Endodermal cell (in vitro differentiated cells): ENCODE measurements around the gene PXDN. TPM values are rescaled to one million over a fixed set of nuclear protein-coding genes. Genes with fewer than 3 reads are reported as not detected.

Source experiments
- DNase-seq: peaks from one replicate; pipeline ENCODE4 v3.0.0-alpha.2; 2017
- H3K27ac ChIP-seq: 2 replicates; pipeline ENCODE4 v1.5.1; 2013; ENCODE audit warnings: mild to moderate bottlenecking, low read depth, low read length, moderate library complexity
- H3K27me3 ChIP-seq: 2 replicates; pipeline ENCODE4 v1.6.1; 2013; ENCODE audit warnings: mild to moderate bottlenecking, low read length, moderate library complexity; ENCODE audit not compliant: insufficient read depth, control insufficient read depth, poor library complexity, severe bottlenecking
- H3K36me3 ChIP-seq: 2 replicates; pipeline ENCODE4 v1.7.0; 2013; ENCODE audit warnings: mild to moderate bottlenecking, low read length, moderate library complexity; ENCODE audit not compliant: control insufficient read depth, insufficient read depth
- H3K4me1 ChIP-seq: one replicate; pipeline ENCODE4 v1.7.0; 2013; ENCODE audit warnings: low read length; ENCODE audit not compliant: control insufficient read depth, insufficient read depth
- H3K4me3 ChIP-seq: 2 replicates; pipeline ENCODE4 v1.5.1; 2013; ENCODE audit warnings: mild to moderate bottlenecking, low read length, moderate library complexity
- H3K9ac ChIP-seq: 2 replicates; pipeline ENCODE4 v1.6.1; 2013; ENCODE audit warnings: mild to moderate bottlenecking, low read length, moderate library complexity; ENCODE audit not compliant: poor library complexity, severe bottlenecking; ENCODE audit errors: extremely low read depth
- H3K9me3 ChIP-seq: 2 replicates; pipeline ENCODE4 v1.6.1; 2013; ENCODE audit warnings: mild to moderate bottlenecking, low read length, moderate library complexity; ENCODE audit not compliant: control insufficient read depth
- H3K27ac Mint-ChIP-seq: 2 replicates; pipeline ENCODE4 v1.8.0; 2020; ENCODE audit warnings: mixed read lengths
- H3K27me3 Mint-ChIP-seq: 2 replicates; pipeline ENCODE4 v1.8.0; 2021; ENCODE audit warnings: mild to moderate bottlenecking, mixed read lengths; ENCODE audit not compliant: insufficient read depth
- H3K36me3 Mint-ChIP-seq: 2 replicates; pipeline ENCODE4 v1.8.0; 2020; ENCODE audit warnings: low read depth, mixed read lengths
- H3K4me1 Mint-ChIP-seq: 2 replicates; pipeline ENCODE4 v1.8.0; 2020; ENCODE audit warnings: mixed read lengths
- H3K4me3 Mint-ChIP-seq: 2 replicates; pipeline ENCODE4 v1.8.0; 2020; ENCODE audit warnings: mild to moderate bottlenecking, moderate library complexity, mixed read lengths
- H3K9me3 Mint-ChIP-seq: 2 replicates; pipeline ENCODE4 v1.8.0; 2020; ENCODE audit warnings: mild to moderate bottlenecking, mixed read lengths
- WGBS, 2 experiments: methylation state at CpG; one replicate each; pipeline versions ENCODE4 v1.1.5 to v1.1.7; 2013; ENCODE audit warnings: missing lambda C conversion rate in 2 of 2, mixed read lengths in 1 of 2; ENCODE audit not compliant: insufficient coverage in 1 of 2, insufficient read length in 1 of 2; 5-methylcytosine and 5-hydroxymethylcytosine counted together
- total RNA-seq, 2 donors: library from RNA; stranded (reverse); fragmentation: NEBNext Ultra II Directional in 1 of 2; extraction: Animal tissue kit (Norgen Biotek cat#: 25700) in 1 of 2; gene quantifications; 2 replicates in 1 of 2; 3 replicates in 1 of 2; pipeline ENCODE4 v1.2.1, GENCODE V29; 2021
- TF ChIP-seq, protein P1 (sequence below): fragments of 200-600 bp; sonication (generic); conservative IDR thresholded peaks from 2 replicates; pipeline ENCODE4 v1.5.0; 2021; ENCODE audit warnings: antibody characterized with exemption, mild to moderate bottlenecking

PXDN gene
- total RNA-seq, 2 donors from 2014 or later = 212 to 247 TPM

GRCh38 chr2:1645761-1646476 lies 98.4 kb downstream of the PXDN start:
- no peaks in the 10 kb centered on the region for H3K9me3 Mint-ChIP-seq
- TF ChIP-seq, protein P1, sequence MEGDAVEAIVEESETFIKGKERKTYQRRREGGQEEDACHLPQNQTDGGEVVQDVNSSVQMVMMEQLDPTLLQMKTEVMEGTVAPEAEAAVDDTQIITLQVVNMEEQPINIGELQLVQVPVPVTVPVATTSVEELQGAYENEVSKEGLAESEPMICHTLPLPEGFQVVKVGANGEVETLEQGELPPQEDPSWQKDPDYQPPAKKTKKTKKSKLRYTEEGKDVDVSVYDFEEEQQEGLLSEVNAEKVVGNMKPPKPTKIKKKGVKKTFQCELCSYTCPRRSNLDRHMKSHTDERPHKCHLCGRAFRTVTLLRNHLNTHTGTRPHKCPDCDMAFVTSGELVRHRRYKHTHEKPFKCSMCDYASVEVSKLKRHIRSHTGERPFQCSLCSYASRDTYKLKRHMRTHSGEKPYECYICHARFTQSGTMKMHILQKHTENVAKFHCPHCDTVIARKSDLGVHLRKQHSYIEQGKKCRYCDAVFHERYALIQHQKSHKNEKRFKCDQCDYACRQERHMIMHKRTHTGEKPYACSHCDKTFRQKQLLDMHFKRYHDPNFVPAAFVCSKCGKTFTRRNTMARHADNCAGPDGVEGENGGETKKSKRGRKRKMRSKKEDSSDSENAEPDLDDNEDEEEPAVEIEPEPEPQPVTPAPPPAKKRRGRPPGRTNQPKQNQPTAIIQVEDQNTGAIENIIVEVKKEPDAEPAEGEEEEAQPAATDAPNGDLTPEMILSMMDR = no peak
- Histone ChIP-seq H3K9me3 (no peaks in the 10 kb centered on the region), H3K27me3 (no peaks in the 10 kb centered on the region), H3K4me1 (peaks cover 3% of the 10 kb centered on the region), H3K4me3 (no peak overlapping the region), H3K9ac (no peak overlapping the region), H3K27ac (no peak overlapping the region), H3K36me3 (peaks cover 53% of the 10 kb centered on the region)
- no peak overlapping the region for H3K27ac Mint-ChIP-seq
- no peak overlapping the region for H3K4me3 Mint-ChIP-seq
- H3K27me3 Mint-ChIP-seq = no peaks in the 10 kb centered on the region
- DNase-seq = peak; percentile 55
- H3K36me3 Mint-ChIP-seq = peaks cover 70% of the 10 kb centered on the region
- H3K4me1 Mint-ChIP-seq = peaks cover 13% of the 10 kb centered on the region
- WGBS, 2 experiments = 95% methylated on average over 17 to 19 of the region's 19 CpGs

DNA sequence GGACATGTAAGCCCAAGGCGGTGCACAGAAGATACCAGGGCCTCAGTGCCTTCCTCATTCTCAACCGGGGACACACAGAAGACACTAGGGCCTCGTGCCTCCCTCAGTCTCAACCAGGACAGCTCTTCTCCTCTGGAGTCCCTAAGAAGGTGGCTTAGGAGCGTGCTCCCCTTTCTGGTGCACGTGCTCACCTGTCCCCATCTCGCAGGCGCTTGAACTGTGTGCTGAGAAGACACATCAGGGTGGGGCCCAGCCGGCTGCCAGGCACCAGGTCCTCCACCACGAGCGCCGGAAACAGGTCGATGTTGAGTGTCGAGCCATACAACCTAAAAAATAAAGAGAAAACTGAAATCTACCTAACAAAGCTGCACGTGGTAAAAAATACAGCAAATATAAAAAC lies 99.9 kb downstream of the PXDN start:
- WGBS, 2 experiments = 94 to 99% methylated on average over 14 of the region's 14 CpGs
- Mint-ChIP-seq H3K4me1 (peaks cover 13% of the 10 kb centered on the region), H3K27ac (no peak overlapping the region), H3K36me3 (peaks cover 60% of the 10 kb centered on the region), H3K4me3 (no peak overlapping the region), H3K27me3 (no peaks in the 10 kb centered on the region), H3K9me3 (no peaks in the 10 kb centered on the region)
- H3K36me3 ChIP-seq = peaks cover 61% of the 10 kb centered on the region
- no peak overlapping the region for H3K4me3 ChIP-seq
- no peaks in the 10 kb centered on the region for H3K27me3 ChIP-seq
- no peak overlapping the region for H3K9ac ChIP-seq
- H3K9me3 ChIP-seq = no peaks in the 10 kb centered on the region
- no peak overlapping the region for H3K27ac ChIP-seq
- peaks cover 3% of the 10 kb centered on the region for H3K4me1 ChIP-seq
- DNase-seq = peak; percentile 40
- TF ChIP-seq, protein P1 = no peak

DNA sequence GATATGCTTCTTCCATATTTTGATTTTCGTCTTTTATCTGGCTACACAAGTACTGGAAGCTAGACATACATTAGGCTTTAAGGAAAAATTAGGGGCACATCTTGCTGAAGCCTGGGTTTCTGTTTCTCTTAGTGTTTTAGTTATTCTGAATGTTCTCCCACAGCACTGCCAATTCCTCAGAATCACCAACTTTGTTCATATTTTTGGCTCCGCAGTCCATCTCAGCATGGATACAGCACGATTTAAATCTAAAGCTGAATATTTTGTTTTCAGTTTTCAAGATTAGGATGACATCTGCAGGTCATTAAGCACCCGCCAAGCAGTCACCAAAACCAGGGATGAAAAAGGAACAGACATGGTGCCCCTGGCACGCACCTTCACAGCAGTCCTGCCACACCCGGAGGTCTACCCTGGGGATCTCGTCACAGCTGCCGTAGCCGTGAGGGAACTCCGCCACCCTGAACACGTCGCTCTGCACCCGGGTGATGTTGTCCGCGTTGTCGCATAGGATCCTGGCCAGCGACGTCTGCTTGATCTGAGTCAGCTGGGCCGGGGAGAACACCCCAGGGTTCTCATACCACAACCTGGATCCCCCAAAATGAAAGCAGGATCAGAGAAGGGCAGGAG lies 101.2 kb downstream of the PXDN start:
- Mint-ChIP-seq H3K9me3 (no peaks in the 10 kb centered on the region), H3K4me1 (peaks cover 13% of the 10 kb centered on the region), H3K36me3 (peaks cover 59% of the 10 kb centered on the region), H3K27ac (peak overlapping the region; percentile 52), H3K27me3 (no peaks in the 10 kb centered on the region), H3K4me3 (no peak overlapping the region)
- no peak overlapping the region for H3K4me3 ChIP-seq
- no peak overlapping the region for H3K9ac ChIP-seq
- H3K27me3 ChIP-seq = no peaks in the 10 kb centered on the region
- 96 to 97% methylated on average over 14 to 19 of the region's 19 CpGs for WGBS, 2 experiments
- no peak overlapping the region for H3K27ac ChIP-seq
- H3K36me3 ChIP-seq = peaks cover 71% of the 10 kb centered on the region
- TF ChIP-seq, protein P1 = no peak
- H3K9me3 ChIP-seq = no peaks in the 10 kb centered on the region
- no peak for DNase-seq
- peaks cover 3% of the 10 kb centered on the region for H3K4me1 ChIP-seq
